ENCODE data around the gene LMCD1.

LMCD1 gene

GRCh38 chr3:8489278-8489792, 12.3 kb upstream of the LMCD1 start:
- Histone ChIP-seq H3K9me2 (replicated peaks; ENCODE audit: low read depth, low read length) (no peaks in the 10 kb centered on the region), H3K79me2 (ENCODE audit: insufficient read depth, low read length) (no peaks in the 10 kb centered on the region), H4K20me1 (ENCODE audit: insufficient read depth, low read length, poor library complexity, severe bottlenecking) (no peaks in the 10 kb centered on the region), H3K27me3 (ENCODE audit: insufficient read depth, low read length, poor library complexity, severe bottlenecking) (no peaks in the 10 kb centered on the region), H3K9ac (ENCODE audit: low read depth, low read length, poor library complexity, severe bottlenecking) (no peak overlapping the region), H3F3A (ENCODE audit: low read depth) (no peaks in the 10 kb centered on the region), H3K4me3 (ENCODE audit: low read length, poor library complexity, severe bottlenecking) (no peak overlapping the region), H3K9me3 (ENCODE audit: insufficient read depth, low read depth, low read length) (no peaks in the 10 kb centered on the region), H3K4me2 (ENCODE audit: low read depth, low read length, poor library complexity, severe bottlenecking) (no peak overlapping the region), H2AFZ (ENCODE audit: low read length) (no peak overlapping the region), H3K36me3 (ENCODE audit: insufficient read depth, low read length) (no peaks in the 10 kb centered on the region), H3K4me1 (ENCODE audit: insufficient read depth, low read length, poor library complexity, severe bottlenecking) (no peaks in the 10 kb centered on the region)
- no peak for TF ChIP-seq EZH2phosphoT487 (IDR thresholded peaks at IDR 0.05; ENCODE audit: borderline replicate concordance)
- no peak for TF ChIP-seq CTCF (conservative IDR thresholded peaks at IDR 0.05; ENCODE audit: low read length)

GRCh38 chr3:8490079-8490552, 11.5 kb upstream of the LMCD1 start:
- Histone ChIP-seq H4K20me1 (ENCODE audit: insufficient read depth, low read length, poor library complexity, severe bottlenecking) (no peaks in the 10 kb centered on the region), H3K4me3 (ENCODE audit: low read length, poor library complexity, severe bottlenecking) (no peak overlapping the region), H3K9me3 (ENCODE audit: insufficient read depth, low read depth, low read length) (no peaks in the 10 kb centered on the region), H3K27me3 (ENCODE audit: insufficient read depth, low read length, poor library complexity, severe bottlenecking) (no peaks in the 10 kb centered on the region), H2AFZ (ENCODE audit: low read length) (no peak overlapping the region), H3K36me3 (ENCODE audit: insufficient read depth, low read length) (no peaks in the 10 kb centered on the region), H3K4me2 (ENCODE audit: low read depth, low read length, poor library complexity, severe bottlenecking) (no peak overlapping the region), H3K9me2 (replicated peaks; ENCODE audit: low read depth, low read length) (no peaks in the 10 kb centered on the region), H3F3A (ENCODE audit: low read depth) (no peaks in the 10 kb centered on the region), H3K79me2 (ENCODE audit: insufficient read depth, low read length) (no peaks in the 10 kb centered on the region), H3K9ac (ENCODE audit: low read depth, low read length, poor library complexity, severe bottlenecking) (no peak overlapping the region), H3K4me1 (ENCODE audit: insufficient read depth, low read length, poor library complexity, severe bottlenecking) (no peaks in the 10 kb centered on the region)
- TF ChIP-seq CTCF (conservative IDR thresholded peaks at IDR 0.05; ENCODE audit: low read length) (no peak), EZH2phosphoT487 (IDR thresholded peaks at IDR 0.05; ENCODE audit: borderline replicate concordance) (no peak)

- Histone ChIP-seq H3K9me2 (replicated peaks; ENCODE audit: low read depth, low read length) (no peaks in the 10 kb centered on the region), H3K79me2 (ENCODE audit: insufficient read depth, low read length) (no peaks in the 10 kb centered on the region), H4K20me1 (ENCODE audit: insufficient read depth, low read length, poor library complexity, severe bottlenecking) (no peaks in the 10 kb centered on the region), H3K4me1 (ENCODE audit: insufficient read depth, low read length, poor library complexity, severe bottlenecking) (no peaks in the 10 kb centered on the region), H2AFZ (ENCODE audit: low read length) (no peak overlapping the region), H3F3A (ENCODE audit: low read depth) (no peaks in the 10 kb centered on the region), H3K9ac (ENCODE audit: low read depth, low read length, poor library complexity, severe bottlenecking) (no peak overlapping the region), H3K4me3 (ENCODE audit: low read length, poor library complexity, severe bottlenecking) (no peak overlapping the region), H3K27me3 (ENCODE audit: insufficient read depth, low read length, poor library complexity, severe bottlenecking) (no peaks in the 10 kb centered on the region), H3K36me3 (ENCODE audit: insufficient read depth, low read length) (no peaks in the 10 kb centered on the region), H3K9me3 (ENCODE audit: insufficient read depth, low read depth, low read length) (no peaks in the 10 kb centered on the region), H3K4me2 (ENCODE audit: low read depth, low read length, poor library complexity, severe bottlenecking) (no peak overlapping the region)
- TF ChIP-seq CTCF (conservative IDR thresholded peaks at IDR 0.05; ENCODE audit: low read length) (no peak), EZH2phosphoT487 (IDR thresholded peaks at IDR 0.05; ENCODE audit: borderline replicate concordance) (no peak)
These were observed 10.1 kb upstream of the LMCD1 start for GRCh38 chr3:8491271-8492144.

Data from Loucy (cell line).